HEK293 (cell line): ENCODE data around the gene JMJD6.

Source experiments
- BCL6B ChIP-seq: fragments of 450-650 bp; formaldehyde crosslinking; IDR thresholded peaks from 2 replicates; pipeline ENCODE4 v1.5.1; 2017; ENCODE audit warnings: missing biosample characterization, missing genetic modification characterization
- CTCF ChIP-seq: fragments of 450-650 bp; formaldehyde crosslinking; IDR thresholded peaks from 2 replicates; pipeline ENCODE4 v1.5.1; 2016; ENCODE audit warnings: missing biosample characterization, missing genetic modification characterization
- FEZF1 ChIP-seq: fragments of 450-650 bp; formaldehyde crosslinking; IDR thresholded peaks from 2 replicates; pipeline ENCODE4 v1.5.1; 2016; ENCODE audit warnings: missing biosample characterization, missing genetic modification characterization
- KLF8 ChIP-seq: fragments of 450-650 bp; formaldehyde crosslinking; IDR thresholded peaks from 2 replicates; pipeline ENCODE4 v1.5.1; 2016; ENCODE audit warnings: missing biosample characterization, missing genetic modification characterization
- MZF1 ChIP-seq: fragments of 450-650 bp; formaldehyde crosslinking; IDR thresholded peaks from 2 replicates; pipeline ENCODE4 v1.5.1; 2017; ENCODE audit warnings: missing biosample characterization, missing genetic modification characterization, borderline replicate concordance
- PATZ1 ChIP-seq: fragments of 450-650 bp; formaldehyde crosslinking; IDR thresholded peaks from 2 replicates; pipeline ENCODE4 v1.5.1; 2016; ENCODE audit warnings: missing biosample characterization, missing genetic modification characterization
- REST ChIP-seq: fragments of 450-650 bp; formaldehyde crosslinking; IDR thresholded peaks from 2 replicates; pipeline ENCODE4 v1.5.1; 2016; ENCODE audit warnings: missing biosample characterization, missing genetic modification characterization
- SETDB1 ChIP-seq: IDR thresholded peaks from one replicate; pipeline ENCODE4 v1.6.1; 2017; ENCODE audit warnings: mild to moderate bottlenecking, low read length, moderate library complexity, mixed read lengths; ENCODE audit not compliant: insufficient read length
- ZBTB44 ChIP-seq: fragments of 450-650 bp; IDR thresholded peaks from 2 replicates; pipeline ENCODE4 v1.5.1; 2018; ENCODE audit warnings: missing biosample characterization, mild to moderate bottlenecking, missing genetic modification characterization
- ZNF10 ChIP-seq: fragments of 450-650 bp; formaldehyde crosslinking; IDR thresholded peaks from 2 replicates; pipeline ENCODE4 v1.5.1; 2017; ENCODE audit warnings: missing biosample characterization, missing genetic modification characterization
- ZNF112 ChIP-seq: fragments of 450-650 bp; formaldehyde crosslinking; IDR thresholded peaks from 2 replicates; pipeline ENCODE4 v1.5.0; 2017; ENCODE audit warnings: missing biosample characterization, missing genetic modification characterization
- ZNF16 ChIP-seq: fragments of 450-650 bp; formaldehyde crosslinking; IDR thresholded peaks from 2 replicates; pipeline ENCODE4 v1.5.1; 2016; ENCODE audit warnings: low read depth, missing biosample characterization, missing genetic modification characterization
- ZNF221 ChIP-seq: fragments of 450-650 bp; formaldehyde crosslinking; IDR thresholded peaks from 2 replicates; pipeline ENCODE4 v1.5.1; 2017; ENCODE audit warnings: missing biosample characterization, missing genetic modification characterization, borderline replicate concordance
- ZNF274 ChIP-seq, 2 experiments: fragments of 200-500 bp in 1 of 2; fragments of 450-650 bp in 1 of 2; sonication (Bioruptor generic) in 1 of 2; formaldehyde crosslinking in 1 of 2; IDR thresholded peaks; 2 replicates each; pipeline versions ENCODE4 v1.5.1 to v1.6.1; 2014 to 2016; ENCODE audit warnings: borderline replicate concordance in 1 of 2, inconsistent platforms in 1 of 2, low read length in 1 of 2, missing biosample characterization in 1 of 2, missing genetic modification characterization in 1 of 2
- ZNF292 ChIP-seq: fragments of 450-650 bp; formaldehyde crosslinking; IDR thresholded peaks from 2 replicates; pipeline ENCODE4 v1.5.1; 2016; ENCODE audit warnings: low read depth, missing biosample characterization, missing genetic modification characterization, borderline replicate concordance
- ZNF366 ChIP-seq: fragments of 450-650 bp; formaldehyde crosslinking; conservative IDR thresholded peaks from 2 replicates; pipeline ENCODE4 v1.5.1; 2016; ENCODE audit warnings: missing biosample characterization, missing genetic modification characterization
- ZNF433 ChIP-seq: fragments of 450-650 bp; formaldehyde crosslinking; IDR thresholded peaks from 2 replicates; pipeline ENCODE4 v1.5.1; 2016; ENCODE audit warnings: missing biosample characterization, missing genetic modification characterization, low read depth
- ZNF449 ChIP-seq: fragments of 450-650 bp; formaldehyde crosslinking; IDR thresholded peaks from 2 replicates; pipeline ENCODE4 v1.5.1; 2017; ENCODE audit warnings: missing biosample characterization, mild to moderate bottlenecking, missing genetic modification characterization, moderate library complexity
- ZNF530 ChIP-seq: fragments of 450-650 bp; formaldehyde crosslinking; IDR thresholded peaks from 2 replicates; pipeline ENCODE4 v1.5.1; 2016; ENCODE audit warnings: low read depth, missing biosample characterization, missing genetic modification characterization
- ZNF555 ChIP-seq: fragments of 450-650 bp; formaldehyde crosslinking; conservative IDR thresholded peaks from 2 replicates; pipeline ENCODE4 v1.5.1; 2017; ENCODE audit warnings: missing biosample characterization, mild to moderate bottlenecking, missing genetic modification characterization, inconsistent platforms
- ZNF571 ChIP-seq: fragments of 450-650 bp; formaldehyde crosslinking; IDR thresholded peaks from 2 replicates; pipeline ENCODE4 v1.5.0; 2017; ENCODE audit warnings: missing biosample characterization, missing genetic modification characterization
- ZNF639 ChIP-seq: fragments of 450-650 bp; formaldehyde crosslinking; IDR thresholded peaks from 2 replicates; pipeline ENCODE4 v1.5.1; 2016; ENCODE audit warnings: missing biosample characterization, missing genetic modification characterization
- ZNF747 ChIP-seq: fragments of 450-650 bp; formaldehyde crosslinking; IDR thresholded peaks from 2 replicates; pipeline ENCODE4 v1.5.1; 2016; ENCODE audit warnings: missing biosample characterization, missing genetic modification characterization
- ZNF792 ChIP-seq: fragments of 450-650 bp; formaldehyde crosslinking; IDR thresholded peaks from 2 replicates; pipeline ENCODE4 v1.5.1; 2016; ENCODE audit warnings: missing biosample characterization, missing genetic modification characterization
- ZNF830 ChIP-seq: fragments of 450-650 bp; IDR thresholded peaks from 2 replicates; pipeline ENCODE4 v1.5.0; 2018; ENCODE audit warnings: missing biosample characterization, missing genetic modification characterization, low read depth, mild to moderate bottlenecking, moderate library complexity

Gene JMJD6

GRCh38 chr17:76726231-76726775 is at the start of gene JMJD6 (continued):
- peak; percentile 84 for TF ChIP-seq PATZ1 (tag by site-specific recombination)
- TF ChIP-seq KLF8 (tag by site-specific recombination) = peak; percentile 98
- TF ChIP-seq FEZF1 (tag by site-specific recombination) = no peak; the same call in 1 of the 2 replicates
- no peak for TF ChIP-seq MZF1 (tag by site-specific recombination)
- TF ChIP-seq ZNF366 = no peak
- TF ChIP-seq BCL6B (tag by site-specific recombination) = no peak
- TF ChIP-seq ZBTB44 (tag by site-specific recombination) = no peak
- no peak for TF ChIP-seq ZNF433 (tag by site-specific recombination)
- TF ChIP-seq ZNF10 (tag by site-specific recombination) = peak; percentile 19; the same call in 1 of the 2 replicates
- TF ChIP-seq ZNF449 (tag by site-specific recombination) = no peak; the same call in 1 of the 2 replicates
- TF ChIP-seq ZNF639 (tag by site-specific recombination) = 0 out of 2 replicates have a peak, but pooled peaks have one; percentile 16
- no peak for TF ChIP-seq ZNF555
- TF ChIP-seq ZNF16 (tag by site-specific recombination) = no peak
- no peak for TF ChIP-seq ZNF112 (tag by site-specific recombination)
- TF ChIP-seq ZNF530 (tag by site-specific recombination) = no peak
- TF ChIP-seq ZNF571 (tag by site-specific recombination) = no peak
- TF ChIP-seq CTCF (tag by site-specific recombination) = peak; percentile 7; the same call in 1 of the 2 replicates
- TF ChIP-seq ZNF792 = 0 out of 2 replicates have a peak, but pooled peaks have one; percentile 9
- TF ChIP-seq ZNF292 = no peak
- no peak for TF ChIP-seq SETDB1
- TF ChIP-seq ZNF221 (tag by site-specific recombination) = no peak
- TF ChIP-seq REST (tag by site-specific recombination) = peak; percentile 16; the same call in 1 of the 2 replicates
- no peak for TF ChIP-seq ZNF274 (IDR thresholded peaks at IDR 0.05; ENCODE audit: low read length)
- no peak for TF ChIP-seq ZNF274 (tag by site-specific recombination; IDR thresholded peaks at IDR 0.05; ENCODE audit: borderline replicate concordance)
- TF ChIP-seq ZNF830 (tag by site-specific recombination) = no peak
- TF ChIP-seq ZNF747 (tag by site-specific recombination) = no peak
